MCF 10A (cell line): Measurements from ENCODE around the gene SCAP. TPM values are rescaled to one million over a fixed set of nuclear protein-coding genes. Genes with fewer than 3 reads are reported as not detected.

ENCODE experiments used
- BruUV-seq: library from RNA; stranded (reverse); fragments of 400-500 nt; replicated peaks from 2 replicates; lab custom pipeline; 2021; lab: Mats Ljungman, UMichigan
- CTCF ChIA-PET: fragments of 300-600 bp; sonication (Branson Sonifier 250); formaldehyde crosslinking; extraction: SDS; loops from one replicate; lab custom pipeline; 2021; ENCODE audit warnings: antibody characterized with exemption, inconsistent platforms; lab: Yijun Ruan, JAX
- POLR2A ChIA-PET: fragments of 300-600, 350-650 bp; sonication (Branson Sonifier 250); formaldehyde crosslinking; extraction: SDS; loops from one replicate; lab custom pipeline; 2020; ENCODE audit warnings: antibody characterized with exemption, inconsistent platforms; lab: Yijun Ruan, JAX
- DNase-seq: peaks from one replicate; pipeline ENCODE4 v3.0.0-alpha.2; 2018; ENCODE audit not compliant: unreplicated experiment
- H3K27ac Mint-ChIP-seq: one replicate; pipeline ENCODE4 v1.8.0; 2022; ENCODE audit warnings: mild to moderate bottlenecking, low read depth, mixed read lengths; ENCODE audit not compliant: unreplicated experiment
- H3K27me3 Mint-ChIP-seq: one replicate; pipeline ENCODE4 v1.8.0; 2022; ENCODE audit warnings: mixed read lengths; ENCODE audit not compliant: insufficient read depth, unreplicated experiment
- H3K36me3 Mint-ChIP-seq: one replicate; pipeline ENCODE4 v1.8.0; 2022; ENCODE audit warnings: mild to moderate bottlenecking, moderate library complexity, mixed read lengths; ENCODE audit not compliant: insufficient read depth, unreplicated experiment
- H3K4me1 Mint-ChIP-seq: one replicate; pipeline ENCODE4 v1.8.0; 2022; ENCODE audit warnings: mixed read lengths; ENCODE audit not compliant: insufficient read depth, unreplicated experiment
- H3K4me3 Mint-ChIP-seq: one replicate; pipeline ENCODE4 v1.8.0; 2022; ENCODE audit warnings: mild to moderate bottlenecking, moderate library complexity, mixed read lengths; ENCODE audit not compliant: unreplicated experiment
- H3K9me3 Mint-ChIP-seq: one replicate; pipeline ENCODE4 v1.8.0; 2022; ENCODE audit warnings: mixed read lengths; ENCODE audit not compliant: unreplicated experiment
- intact Hi-C: fragments of 100-400 bp; cut with micrococcal nuclease; formaldehyde crosslinking; loops from 2 replicates; pipeline ENCODE4 v1.14.1; 2022
- total RNA-seq: library from RNA; stranded (reverse); gene quantifications from 2 replicates; pipeline ENCODE4 v1.2.3, GENCODE V29; 2022
- TF ChIP-seq, protein P1 (sequence below): fragments of 200-600 bp; IDR thresholded peaks from one replicate; pipeline ENCODE4 v1.8.0; 2022; ENCODE audit warnings: antibody characterized with exemption, mild to moderate bottlenecking; ENCODE audit not compliant: unreplicated experiment

The SCAP gene
- total RNA-seq, 1 experiment from 2014 or later = 87.8 TPM

DNA sequence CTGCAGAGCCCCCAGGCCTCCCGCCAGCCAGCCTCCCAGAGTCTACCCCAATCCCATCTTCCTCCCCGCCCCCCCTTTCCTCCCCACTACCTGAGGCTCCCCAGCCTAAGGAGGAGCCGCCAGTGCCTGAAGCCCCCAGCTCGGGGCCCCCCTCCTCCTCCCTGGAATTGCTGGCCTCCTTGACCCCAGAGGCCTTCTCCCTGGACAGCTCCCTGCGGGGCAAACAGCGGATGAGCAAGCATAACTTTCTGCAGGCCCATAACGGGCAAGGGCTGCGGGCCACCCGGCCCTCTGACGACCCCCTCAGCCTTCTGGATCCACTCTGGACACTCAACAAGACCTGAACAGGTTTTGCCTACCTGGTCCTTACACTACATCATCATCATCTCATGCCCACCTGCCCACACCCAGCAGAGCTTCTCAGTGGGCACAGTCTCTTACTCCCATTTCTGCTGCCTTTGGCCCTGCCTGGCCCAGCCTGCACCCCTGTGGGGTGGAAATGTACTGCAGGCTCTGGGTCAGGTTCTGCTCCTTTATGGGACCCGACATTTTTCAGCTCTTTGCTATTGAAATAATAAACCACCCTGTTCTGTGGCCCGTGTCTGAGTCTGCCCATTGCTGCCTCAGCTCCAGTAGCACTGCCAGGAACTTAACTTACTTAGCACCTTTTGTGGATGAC, 62.8 kb downstream of the SCAP start:
- ChIA-PET CTCF (interaction anchor here (0.6 to 1.0 kb wide), 4 partner anchors 8 to 63 kb away, joined by 3 to 6 read pairs (median 3); no protein-coding TSS in a partner anchor), POLR2A (interaction anchor here (0.6 to 1.7 kb wide), 3 partner anchors 11 to 32 kb away, joined by 3 to 4 read pairs (median 4); partner anchors contain the start of gene PTPN23)
- no peaks in the 10 kb centered on the region for H3K9me3 Mint-ChIP-seq
- TSS peak; percentile 38 for BruUV-seq
- no peak overlapping the region for H3K27ac Mint-ChIP-seq
- no peaks in the 10 kb centered on the region for H3K4me1 Mint-ChIP-seq
- H3K36me3 Mint-ChIP-seq = peaks cover 68% of the 10 kb centered on the region
- no peaks in the 10 kb centered on the region for H3K27me3 Mint-ChIP-seq
- no peak for DNase-seq
- H3K4me3 Mint-ChIP-seq = no peak overlapping the region
- TF ChIP-seq, protein P1, sequence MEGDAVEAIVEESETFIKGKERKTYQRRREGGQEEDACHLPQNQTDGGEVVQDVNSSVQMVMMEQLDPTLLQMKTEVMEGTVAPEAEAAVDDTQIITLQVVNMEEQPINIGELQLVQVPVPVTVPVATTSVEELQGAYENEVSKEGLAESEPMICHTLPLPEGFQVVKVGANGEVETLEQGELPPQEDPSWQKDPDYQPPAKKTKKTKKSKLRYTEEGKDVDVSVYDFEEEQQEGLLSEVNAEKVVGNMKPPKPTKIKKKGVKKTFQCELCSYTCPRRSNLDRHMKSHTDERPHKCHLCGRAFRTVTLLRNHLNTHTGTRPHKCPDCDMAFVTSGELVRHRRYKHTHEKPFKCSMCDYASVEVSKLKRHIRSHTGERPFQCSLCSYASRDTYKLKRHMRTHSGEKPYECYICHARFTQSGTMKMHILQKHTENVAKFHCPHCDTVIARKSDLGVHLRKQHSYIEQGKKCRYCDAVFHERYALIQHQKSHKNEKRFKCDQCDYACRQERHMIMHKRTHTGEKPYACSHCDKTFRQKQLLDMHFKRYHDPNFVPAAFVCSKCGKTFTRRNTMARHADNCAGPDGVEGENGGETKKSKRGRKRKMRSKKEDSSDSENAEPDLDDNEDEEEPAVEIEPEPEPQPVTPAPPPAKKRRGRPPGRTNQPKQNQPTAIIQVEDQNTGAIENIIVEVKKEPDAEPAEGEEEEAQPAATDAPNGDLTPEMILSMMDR = no peak
- intact Hi-C loops = no loop called here

DNA sequence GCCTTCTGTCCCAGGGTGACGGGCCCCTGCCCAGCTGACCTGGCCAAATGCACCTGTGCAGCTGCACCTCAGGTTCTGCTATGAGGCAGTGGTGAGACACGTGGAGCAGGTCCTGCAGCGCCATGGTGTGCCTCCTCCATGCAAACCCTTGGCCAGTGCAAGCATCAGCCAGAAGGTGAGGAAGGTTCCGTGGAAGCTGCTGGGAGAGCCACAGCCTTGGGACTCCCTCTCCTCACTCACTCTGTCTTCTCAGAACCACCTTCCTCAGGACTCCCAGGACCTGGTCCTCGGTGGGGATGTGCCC, 63.3 kb downstream of the SCAP start:
- Mint-ChIP-seq H3K4me1 (no peaks in the 10 kb centered on the region), H3K4me3 (no peak overlapping the region), H3K27ac (no peak overlapping the region), H3K36me3 (peaks cover 73% of the 10 kb centered on the region), H3K9me3 (no peaks in the 10 kb centered on the region), H3K27me3 (no peaks in the 10 kb centered on the region)
- TF ChIP-seq, protein P1 = no peak
- intact Hi-C loops = no loop called here
- ChIA-PET POLR2A (interaction anchor here (0.6 to 1.7 kb wide), 2 partner anchors 11 to 12 kb away, joined by 3 to 4 read pairs; no protein-coding TSS in a partner anchor), CTCF (interaction anchor here (0.5 to 1.0 kb wide), 4 partner anchors 8 to 1152 kb away, joined by 3 read pairs; partner anchors contain the start of gene SCAP)
- DNase-seq = no peak
- no TSS peak for BruUV-seq

DNA sequence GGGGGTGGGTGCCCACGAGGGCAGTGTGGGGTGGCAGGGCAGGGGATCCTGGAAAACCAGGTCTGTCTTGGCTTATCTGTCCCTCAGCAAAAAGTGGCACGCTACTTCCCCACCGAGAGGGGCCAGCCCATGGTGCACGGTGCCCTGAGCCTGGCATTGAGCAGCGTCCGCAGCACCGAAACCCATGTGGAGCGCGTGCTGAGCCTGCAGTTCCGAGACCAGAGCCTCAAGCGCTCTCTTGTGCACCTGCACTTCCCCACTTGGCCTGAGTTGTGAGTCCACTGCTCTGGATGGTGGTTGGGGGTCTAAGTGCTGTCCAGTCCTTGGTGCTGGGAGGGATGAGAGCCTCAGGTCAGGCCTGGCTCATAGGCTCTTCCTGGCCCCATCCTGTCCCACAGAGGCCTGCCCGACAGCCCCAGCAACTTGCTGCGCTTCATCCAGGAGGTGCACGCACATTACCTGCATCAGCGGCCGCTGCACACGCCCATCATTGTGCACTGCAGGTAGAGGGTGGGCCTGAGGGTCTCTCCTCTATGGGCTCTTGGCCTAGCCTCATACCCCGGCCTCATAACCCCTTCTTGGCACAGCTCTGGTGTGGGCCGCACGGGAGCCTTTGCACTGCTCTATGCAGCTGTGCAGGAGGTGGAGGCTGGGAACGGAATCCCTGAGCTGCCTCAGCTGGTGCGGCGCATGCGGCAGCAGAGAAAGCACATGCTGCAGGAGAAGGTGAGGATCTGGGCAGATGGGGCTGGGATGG, 63.9 kb downstream of the SCAP start:
- Mint-ChIP-seq H3K4me3 (no peak overlapping the region), H3K27ac (no peak overlapping the region), H3K4me1 (peaks cover 1% of the 10 kb centered on the region), H3K27me3 (no peaks in the 10 kb centered on the region), H3K36me3 (peaks cover 72% of the 10 kb centered on the region), H3K9me3 (no peaks in the 10 kb centered on the region)
- no TSS peak for BruUV-seq
- no peak for DNase-seq
- TF ChIP-seq, protein P1 = no peak
- CTCF ChIA-PET = interaction anchor here (0.5 to 1.0 kb wide), 3 partner anchors 9 to 1153 kb away, joined by 3 read pairs; partner anchors contain the start of gene SCAP
- POLR2A ChIA-PET = interaction anchor here (0.6 to 1.7 kb wide), 3 partner anchors 11 to 71 kb away, joined by 3 to 4 read pairs (median 3); no protein-coding TSS in a partner anchor
- intact Hi-C loops = no loop called here
